GM21526 (cell line): ENCODE measurements around the gene SLC43A3.
"Not testable (repeated sequence)": the region's sequence is repeated elsewhere in the genome, so short reads cannot be mapped to it uniquely, and the experiment has no call there.

Experiments used
- ATAC-seq: cut with Tn5 transposase; IDR thresholded peaks from one replicate; pipeline ENCODE4 v1.9.1; 2021; ENCODE audit warnings: moderate library complexity; ENCODE audit not compliant: unreplicated experiment, low FRiP score

Gene SLC43A3

DNA sequence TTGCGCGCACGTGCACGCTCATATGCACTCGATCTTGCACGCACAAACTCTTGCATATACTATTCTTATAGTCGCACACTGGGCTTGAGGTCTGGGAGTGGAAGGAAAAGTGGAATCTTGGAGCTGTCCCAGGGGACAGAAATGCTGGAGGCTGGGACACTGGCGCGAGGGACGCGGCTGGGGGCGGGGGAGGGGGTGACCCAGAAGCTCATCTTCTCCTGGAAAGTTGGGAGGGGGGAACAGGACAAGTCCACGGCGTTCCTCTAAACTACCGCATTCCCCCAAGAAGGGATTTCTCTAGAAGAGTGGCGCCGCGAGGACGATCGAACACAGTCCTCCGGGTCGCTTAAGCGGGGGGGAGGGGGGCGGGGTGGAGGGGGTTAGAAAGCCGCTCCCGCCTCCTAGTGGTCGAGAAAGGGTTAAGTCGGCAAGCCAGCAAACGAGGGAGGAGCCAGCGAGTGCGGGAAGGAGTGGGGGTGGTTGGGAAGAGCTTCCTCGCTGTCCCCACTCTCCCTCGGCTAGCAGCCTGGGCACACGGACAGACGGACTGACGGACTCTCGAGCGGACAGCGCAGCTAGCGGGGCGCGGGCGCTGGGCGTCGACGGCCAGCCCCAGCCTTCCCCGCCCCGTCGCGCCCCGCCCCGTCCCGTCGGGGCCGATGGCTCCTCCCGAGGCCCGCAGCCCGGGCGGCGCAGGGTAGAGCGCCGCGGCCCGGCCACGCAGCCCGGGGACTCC is 33.3 kb upstream of the SLC43A3 start, which contains the start of gene RTN4RL2:
TSS of gene RTN4RL2 (plus strand) at position 507 of the 736 bp plus-strand sequence. CDS start 338 bp downstream, outside the sequence.
- ATAC-seq: peak; percentile 43

DNA sequence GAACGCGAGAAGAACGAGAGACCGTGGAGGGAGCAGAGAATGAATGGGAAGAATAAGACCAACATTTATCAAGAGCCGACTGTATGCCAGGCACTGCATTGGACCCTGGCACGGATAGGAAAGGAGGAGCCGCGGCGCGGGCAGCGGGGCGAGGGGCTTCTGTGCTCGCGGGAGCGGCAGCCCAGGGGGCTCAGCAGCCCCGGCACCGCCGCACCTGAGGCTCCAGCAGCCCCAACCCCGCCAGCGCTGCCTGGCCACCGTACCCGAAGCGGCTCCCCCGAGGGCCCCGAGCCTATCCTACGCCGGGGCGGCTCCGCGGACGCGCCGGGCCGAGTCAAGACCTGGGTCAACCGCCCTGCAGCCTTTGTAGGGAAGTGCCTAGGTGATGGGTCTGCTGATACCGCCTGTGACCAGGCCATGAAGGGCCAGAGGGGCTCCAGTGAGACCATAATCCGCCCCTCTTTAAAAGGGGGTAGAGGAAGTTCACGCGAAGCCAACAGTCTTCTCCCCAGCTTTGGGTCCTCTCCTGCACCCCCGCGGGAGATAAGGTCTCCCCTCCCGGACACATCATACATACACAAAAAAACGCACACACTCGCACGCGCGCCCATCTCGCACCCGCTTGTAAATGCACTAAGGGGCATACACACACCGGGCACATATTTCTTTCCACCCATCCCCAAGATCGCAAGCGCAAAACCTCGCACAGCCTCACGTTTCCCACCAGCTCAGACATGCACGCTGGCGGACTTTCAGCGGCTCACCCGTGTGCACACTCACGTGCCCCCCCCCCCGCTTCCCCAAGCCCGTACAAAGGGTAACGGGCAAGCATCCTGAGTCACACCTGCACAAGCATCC is 32.5 kb upstream of the SLC43A3 start:
- ATAC-seq: no peak

DNA sequence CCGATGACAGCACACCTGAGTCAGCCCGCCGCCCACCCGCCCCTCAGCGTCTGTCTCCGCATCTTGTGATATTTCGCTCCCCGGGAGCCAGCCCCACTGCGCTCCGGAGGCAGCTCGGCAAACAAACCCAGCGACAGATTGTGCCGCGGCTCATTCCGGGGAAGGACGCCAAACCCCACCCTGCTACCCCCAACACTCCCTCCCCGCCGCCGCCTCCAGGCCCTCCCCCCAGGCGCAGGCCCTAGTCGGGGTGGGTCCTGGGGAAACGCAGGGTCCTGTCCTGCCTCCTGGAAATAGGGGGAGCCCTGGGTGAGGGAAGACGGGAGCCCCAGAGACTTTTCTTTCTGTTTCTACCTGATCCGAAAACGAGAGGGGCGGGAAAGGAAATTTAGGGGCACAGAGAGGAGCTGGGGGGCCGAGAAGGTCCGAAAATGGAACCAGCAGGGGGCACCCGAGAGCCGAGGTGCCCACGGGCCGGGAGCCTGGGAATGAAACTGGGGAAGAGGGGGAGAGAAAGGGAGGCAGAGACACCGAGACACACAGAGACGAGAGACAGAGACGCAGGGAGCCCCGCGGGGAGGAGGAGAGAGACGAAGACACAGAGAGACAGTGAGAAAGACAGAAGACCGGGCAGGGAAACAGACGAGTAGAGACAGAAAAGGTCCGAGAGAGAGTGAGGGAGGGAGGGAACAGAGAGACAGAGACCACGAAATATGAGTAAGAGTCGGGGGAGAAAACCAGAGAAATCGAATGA is 31.7 kb upstream of the SLC43A3 start:
- ATAC-seq: no peak

DNA sequence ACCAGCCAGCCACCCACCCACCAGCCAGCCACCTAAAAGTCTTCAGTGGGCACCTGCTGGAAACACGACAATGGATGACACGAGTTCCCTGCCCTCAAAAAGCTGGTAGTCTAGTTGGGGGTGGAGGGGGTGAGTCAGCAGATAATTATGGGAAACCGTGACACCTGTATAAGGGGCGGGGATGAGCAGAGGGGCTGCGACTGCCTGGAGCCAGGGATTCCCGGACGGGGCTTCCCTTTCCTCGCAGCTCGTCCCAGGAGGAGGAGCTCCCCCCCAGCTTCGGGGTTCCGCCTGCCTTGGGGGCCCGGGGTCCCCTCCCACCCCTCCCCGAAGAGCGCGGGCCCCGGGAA is 31.1 kb upstream of the SLC43A3 start:
- ATAC-seq: no peak

DNA sequence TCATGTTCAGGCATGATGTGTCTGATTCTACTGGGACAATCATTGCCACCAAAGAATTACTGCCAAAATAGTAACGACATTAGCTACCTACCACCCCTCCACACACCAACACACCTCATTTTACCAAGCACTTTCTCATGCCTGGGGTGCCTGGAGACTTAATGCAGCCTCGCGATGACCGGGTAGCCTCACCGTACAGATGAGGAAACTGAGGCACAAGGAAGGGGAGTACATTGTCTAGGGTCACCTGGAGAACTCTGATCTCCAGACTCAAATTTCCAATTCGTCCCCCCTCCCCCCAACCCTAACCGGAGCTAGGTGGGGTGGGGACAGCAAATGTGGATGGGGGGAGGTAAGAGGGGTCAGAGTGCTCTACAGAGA is 30.7 kb upstream of the SLC43A3 start:
- no peak for ATAC-seq

DNA sequence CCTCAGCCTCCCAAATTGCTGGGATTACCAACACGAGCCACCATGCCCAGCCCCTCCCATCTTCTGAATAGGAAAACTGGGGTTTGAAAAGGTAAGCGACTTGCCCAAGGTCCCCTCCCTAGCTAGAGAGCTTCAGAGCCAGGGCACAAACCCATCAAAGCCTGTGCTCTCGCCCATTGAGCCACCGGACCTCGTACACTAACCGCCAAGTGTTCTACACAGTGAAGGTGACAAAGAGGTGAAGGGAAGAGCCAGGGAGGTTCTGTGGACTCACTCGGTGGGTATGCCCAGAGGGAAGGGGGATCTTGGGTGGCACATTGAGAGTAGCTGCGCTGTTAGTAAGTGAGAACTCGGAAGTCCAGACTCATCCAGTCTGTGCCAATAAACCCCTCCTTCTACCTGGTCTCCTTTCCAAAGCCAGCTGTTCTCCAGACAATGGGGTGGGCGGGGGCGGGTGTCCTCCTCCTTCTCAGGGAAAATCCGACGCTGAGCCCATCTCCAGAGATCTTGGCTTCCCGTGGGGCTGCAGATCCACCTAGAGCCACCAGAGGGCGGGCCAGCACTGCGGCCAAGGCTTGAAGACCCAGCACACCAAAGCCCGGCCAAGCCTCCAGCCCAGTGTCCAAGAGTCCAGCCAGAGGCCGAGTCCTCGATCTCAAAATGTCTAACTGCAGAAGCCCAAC is 30.2 kb upstream of the SLC43A3 start:
- peak; percentile 62 for ATAC-seq

DNA sequence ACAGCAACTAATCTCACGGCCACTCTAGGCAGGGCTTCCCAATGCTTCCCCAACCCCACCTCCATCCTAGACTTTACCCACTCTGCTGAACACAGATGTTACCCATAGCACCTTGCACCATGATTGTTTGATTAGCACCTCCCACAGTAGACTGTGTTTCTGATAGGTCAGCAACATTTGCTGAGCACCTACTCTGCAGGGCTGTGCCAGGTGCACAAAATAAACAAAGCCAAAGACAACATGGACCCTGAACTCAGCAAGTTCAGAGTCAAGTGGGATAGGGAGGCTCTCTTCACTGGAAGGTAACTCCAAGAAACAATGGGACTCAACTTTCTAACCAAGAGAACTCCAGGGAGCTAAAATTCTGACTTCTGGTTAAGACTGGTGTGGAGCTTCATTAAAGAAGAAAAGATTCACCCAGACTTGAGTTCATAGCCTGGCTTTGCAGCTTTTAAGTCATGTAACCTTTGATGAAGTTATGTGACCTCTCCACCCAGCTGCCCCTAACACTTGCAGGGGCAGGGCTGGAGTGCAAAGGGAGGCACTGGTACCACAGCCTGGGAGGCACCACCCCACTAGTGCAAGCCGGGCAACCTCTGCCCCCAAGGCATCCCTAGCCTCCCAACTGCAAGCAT is 26.7 kb upstream of the SLC43A3 start:
- no peak for ATAC-seq

DNA sequence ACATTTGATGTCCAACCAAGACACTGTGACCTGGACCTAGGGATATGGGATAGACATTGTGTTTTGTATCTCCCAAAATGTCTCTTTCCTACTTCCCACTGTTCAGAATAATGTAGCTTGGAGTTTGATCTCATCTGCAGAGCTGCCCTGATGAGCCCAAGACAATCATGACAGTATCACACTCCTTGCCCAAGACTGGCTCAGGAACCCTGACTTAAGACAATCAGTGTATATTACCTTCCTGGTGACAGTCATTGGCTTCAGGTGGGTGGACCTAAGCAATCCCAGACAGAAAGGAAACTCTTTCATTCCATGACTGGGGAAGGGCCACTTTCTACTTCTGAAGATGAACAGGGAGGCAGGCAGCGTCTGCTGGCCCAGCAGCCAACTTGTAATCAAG is 19.1 kb upstream of the SLC43A3 start:
- ATAC-seq: no peak

DNA sequence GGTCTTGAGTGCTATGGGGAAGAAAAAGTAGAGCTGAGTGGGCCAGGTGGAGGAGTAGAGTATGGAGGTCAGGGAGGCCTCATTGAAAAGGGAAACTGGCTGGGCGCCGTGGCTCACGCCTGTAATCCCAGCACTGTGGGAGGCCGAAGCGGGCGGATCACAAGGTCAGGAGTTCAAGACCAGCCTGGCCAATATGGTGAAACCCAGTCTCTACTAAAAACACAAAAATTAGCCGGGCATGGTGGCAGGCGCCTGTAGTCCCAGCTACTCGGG is 18.1 kb upstream of the SLC43A3 start:
- not testable (repeated sequence) for ATAC-seq

DNA sequence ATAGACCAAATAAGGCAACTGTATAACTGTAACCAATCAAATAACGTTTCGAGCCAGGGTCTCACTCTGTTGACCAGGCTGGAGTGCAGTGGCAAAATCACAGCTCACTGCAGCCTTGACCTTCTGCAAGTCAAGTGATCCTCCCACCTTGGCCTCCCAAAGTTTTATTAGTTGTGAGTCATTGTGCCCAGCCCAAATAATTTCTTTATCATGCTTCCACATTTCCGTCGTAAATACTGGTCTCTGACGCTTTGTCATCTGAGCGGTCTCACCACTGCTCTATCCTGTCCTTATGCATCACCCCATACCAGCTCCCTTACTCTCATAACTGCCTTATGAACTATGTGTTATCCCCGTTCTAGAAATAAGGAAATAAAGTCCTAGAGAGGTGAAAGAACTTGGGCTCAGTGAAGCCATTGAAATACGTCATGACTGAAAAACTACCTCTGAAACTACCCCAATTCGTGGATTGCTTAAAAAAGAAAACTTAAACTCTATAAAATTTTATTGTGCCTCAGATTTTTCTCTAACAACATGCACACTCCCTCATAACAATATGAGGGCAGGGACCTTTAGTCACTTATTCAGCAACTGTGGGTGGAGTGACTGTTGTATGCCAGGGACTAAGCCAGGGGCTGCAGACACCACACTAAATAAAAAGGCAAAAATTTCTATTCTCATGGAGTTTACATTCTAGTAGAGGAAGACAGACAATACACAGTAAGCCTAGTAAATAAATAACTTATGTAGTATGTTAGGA is 17.6 kb upstream of the SLC43A3 start:
- no peak for ATAC-seq

DNA sequence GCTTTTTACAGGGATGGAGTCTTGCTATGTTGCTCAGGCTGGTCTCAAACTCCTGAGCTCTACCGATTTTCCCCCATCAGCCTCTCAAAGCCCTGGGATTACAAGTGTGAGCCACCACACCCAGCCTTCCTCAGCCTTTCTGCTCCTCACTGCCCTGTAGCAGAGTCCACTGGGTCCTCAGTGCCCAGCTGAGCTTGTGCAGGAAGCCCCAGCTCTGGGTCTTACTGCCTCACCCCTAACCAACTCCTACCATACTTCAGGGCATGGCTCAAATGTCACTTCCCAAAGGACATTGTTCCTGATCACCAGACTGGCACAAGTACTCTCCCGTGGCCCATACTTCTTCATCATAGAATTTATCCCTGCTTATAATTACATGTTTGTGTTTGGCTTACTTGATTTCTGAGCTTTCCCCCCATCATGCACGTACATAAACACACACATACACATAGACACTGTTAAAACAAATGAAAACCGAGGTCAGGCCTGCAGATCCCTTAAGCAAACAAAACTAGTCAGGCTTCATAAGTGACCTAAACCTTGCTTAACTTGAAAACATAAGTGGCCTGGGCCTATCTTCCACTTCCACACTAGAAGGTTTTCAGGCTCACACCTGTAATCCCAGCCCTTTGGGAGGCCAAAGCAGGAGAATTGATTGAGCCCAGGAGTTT is 14.0 kb upstream of the SLC43A3 start:
- ATAC-seq: no peak

DNA sequence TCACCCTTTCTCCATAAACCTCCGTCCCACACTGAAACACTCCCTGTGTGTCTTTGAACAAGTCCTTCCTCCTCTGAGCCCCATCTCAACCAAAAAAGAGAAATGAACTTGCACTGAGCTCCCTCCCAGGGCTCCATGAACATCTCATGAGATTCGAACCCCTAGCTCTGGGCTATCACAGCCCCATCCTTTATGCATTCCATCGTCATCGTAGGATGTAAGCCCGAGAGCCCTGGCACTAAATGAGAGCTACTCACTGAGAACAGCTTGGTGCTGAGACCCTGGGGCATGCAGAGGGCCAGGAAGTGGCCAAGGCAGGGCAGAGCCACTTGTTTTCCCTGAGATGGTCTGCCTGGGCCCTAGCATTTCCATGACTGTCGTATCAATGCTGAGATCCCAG is 12.9 kb upstream of the SLC43A3 start:
- ATAC-seq: no peak

DNA sequence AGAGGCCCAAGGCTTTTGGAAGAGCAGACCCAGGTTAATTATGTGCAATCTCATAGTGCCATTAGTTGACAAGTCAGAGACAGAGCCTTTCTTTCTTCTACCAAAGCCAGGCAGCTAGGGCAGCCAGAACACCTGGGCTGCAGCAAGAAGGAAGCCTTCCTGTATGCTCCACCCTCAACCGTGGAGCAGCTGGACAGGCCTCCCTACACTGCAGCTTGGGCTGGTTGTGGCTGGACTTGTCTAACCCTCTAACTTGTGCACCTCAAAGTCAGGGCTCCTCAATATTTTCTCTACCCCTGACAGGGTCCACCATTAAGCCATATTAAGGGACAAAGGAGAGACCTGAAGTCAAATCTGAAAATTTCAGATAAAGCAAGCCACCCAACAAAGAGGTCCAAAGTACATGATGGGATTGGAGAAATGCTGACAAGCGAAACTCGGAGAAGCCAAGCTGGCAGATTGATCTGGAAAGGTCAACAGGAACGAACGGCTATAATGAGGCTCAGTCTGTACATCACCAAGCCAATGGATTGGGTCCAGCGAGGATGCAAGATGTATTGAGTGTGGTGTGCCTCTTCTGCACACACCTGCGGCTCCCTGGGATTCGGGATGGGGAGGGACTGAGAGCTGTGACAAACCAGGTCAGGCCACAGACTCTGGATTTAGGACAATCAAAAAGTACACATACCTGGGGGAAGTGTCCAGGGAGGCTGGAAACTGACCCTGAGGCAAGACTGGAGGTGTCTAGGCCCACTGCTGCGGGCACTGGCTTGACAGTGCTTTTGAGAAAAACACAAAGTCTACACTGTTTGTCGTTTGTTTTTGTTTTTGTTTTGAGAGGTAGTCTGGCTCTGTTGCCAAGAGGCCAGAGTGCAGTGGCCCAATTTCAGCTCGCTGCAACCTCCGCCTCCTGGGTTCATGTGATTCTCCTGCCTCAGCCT is 11.7 kb upstream of the SLC43A3 start:
- ATAC-seq: no peak

DNA sequence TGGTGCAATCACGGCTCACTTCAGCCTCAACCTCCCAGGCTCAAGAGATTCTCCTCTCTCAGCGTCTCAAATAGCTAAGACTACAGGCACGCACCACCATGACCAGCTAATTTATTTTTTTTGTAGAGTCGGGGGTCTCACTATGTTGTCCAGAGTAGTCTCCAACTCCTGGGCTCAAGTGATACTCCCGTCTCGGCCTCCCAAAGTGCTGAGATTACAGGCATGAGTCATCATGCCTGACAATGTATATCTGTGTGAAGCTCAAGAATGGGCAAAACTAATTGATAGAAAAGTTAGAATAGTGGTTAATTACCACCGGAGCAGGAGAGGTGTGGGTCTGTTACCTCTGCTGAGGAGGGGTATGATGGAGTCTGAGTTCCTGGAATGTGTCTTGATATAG is 9.1 kb upstream of the SLC43A3 start:
- ATAC-seq: no peak

DNA sequence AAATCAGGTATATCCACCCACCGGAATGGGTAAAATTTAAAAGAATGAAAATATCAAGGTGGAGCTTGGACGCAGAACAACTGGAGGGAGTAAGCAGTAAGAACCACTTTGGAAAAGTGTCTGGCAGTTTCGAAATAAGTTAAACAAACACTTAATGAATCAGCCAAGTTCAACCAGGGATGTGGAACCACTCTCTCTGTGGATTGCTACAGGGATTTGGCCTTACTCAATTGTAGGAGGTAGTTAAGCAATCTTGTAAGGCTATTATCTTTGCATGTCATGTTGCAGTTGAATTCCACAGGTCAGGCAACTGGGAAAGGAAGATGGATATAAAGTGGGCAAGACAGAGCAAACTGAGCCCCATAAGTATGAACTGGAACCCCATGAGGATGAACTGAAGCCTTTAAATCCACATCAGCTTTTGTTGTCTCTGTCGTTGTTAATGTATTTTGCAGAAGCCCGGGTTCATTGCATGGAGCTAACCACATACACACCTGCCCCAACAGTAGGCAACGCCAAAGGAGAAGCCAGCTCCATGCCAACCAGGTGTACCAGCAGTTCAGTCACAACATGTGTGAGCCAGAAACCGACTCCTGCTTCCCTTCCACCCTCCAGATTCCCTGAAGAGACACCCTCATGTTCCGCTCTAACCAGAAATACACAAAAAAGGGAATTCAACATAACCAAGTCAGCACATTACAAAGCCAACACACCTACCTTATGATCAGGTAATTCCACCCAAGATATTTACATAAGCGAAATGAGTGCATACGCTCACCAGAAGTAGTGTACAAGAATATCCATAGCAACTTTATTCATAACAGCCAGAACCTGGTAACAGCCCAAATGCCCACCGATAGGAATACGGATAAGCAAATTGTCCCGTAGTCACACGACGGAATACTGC is 8.0 kb upstream of the SLC43A3 start:
- no peak for ATAC-seq

DNA sequence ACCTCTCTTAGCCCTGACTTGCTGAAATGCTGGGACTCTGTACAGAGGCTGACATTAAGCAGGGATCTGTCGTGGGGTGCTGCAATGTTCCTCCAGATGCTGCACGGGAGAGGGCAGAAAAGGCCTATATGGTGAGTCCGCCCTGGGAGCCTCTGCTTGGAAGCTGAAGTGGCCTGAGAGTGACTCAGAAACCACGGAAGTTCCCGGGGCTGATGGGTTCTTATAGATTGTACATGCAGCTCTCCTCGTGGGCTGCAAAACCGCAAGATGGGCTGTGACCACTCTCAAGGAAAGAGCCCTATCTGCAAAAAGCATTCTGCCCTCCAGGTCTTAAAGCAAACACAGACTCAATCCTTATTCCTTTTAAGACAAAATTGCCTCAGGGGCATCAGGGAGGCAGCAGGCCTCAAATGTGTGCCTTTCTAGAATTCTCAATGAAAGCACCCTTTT is 5.8 kb upstream of the SLC43A3 start:
- no peak for ATAC-seq

DNA sequence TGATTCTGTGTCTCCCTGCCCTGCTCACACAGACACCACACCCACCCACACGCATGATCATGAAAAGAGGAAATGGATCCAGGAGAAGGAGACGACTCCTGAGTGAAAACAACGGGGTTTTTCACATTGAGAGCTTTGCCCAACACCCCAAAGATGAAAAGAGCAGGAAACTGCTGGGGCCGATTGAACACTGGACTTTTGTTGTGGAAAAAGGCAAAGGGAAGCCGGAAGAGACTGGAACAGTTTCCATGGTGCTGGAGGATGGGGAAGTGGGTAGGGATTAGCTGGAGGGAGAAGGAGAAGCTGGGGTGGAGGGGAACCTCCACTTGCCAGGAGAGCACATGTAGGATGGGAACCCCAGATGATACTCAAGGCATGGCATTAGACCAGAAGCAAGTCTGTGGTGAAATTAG is 5.2 kb upstream of the SLC43A3 start:
- ATAC-seq: no peak
